Activated CD4-positive, alpha-beta T cell treated with anti-CD3 and anti-CD28 coated beads, Interleukin-2, amount 10 ng/mL, durations not matched to agents 24 days and 14 days (primary cell): ENCODE measurements around the gene SLC1A2. TPM values are rescaled to one million over a fixed set of nuclear protein-coding genes. Genes with fewer than 3 reads are reported as not detected.

Experiments
- DNase-seq: peaks from one replicate; pipeline ENCODE4 v3.0.0; 2022
- H3K27ac Mint-ChIP-seq: one replicate; pipeline ENCODE4 v1.8.0; 2022; ENCODE audit warnings: mild to moderate bottlenecking, mixed read lengths
- H3K27me3 Mint-ChIP-seq: one replicate; pipeline ENCODE4 v1.8.0; 2022; ENCODE audit warnings: mixed read lengths
- H3K36me3 Mint-ChIP-seq: one replicate; pipeline ENCODE4 v1.8.0; 2022; ENCODE audit warnings: low read depth, mild to moderate bottlenecking, mixed read lengths
- H3K4me1 Mint-ChIP-seq: one replicate; pipeline ENCODE4 v1.8.0; 2021; ENCODE audit warnings: mixed read lengths
- H3K4me3 Mint-ChIP-seq: one replicate; pipeline ENCODE4 v1.8.0; 2022; ENCODE audit warnings: mild to moderate bottlenecking, moderate library complexity, mixed read lengths
- H3K9me3 Mint-ChIP-seq: one replicate; pipeline ENCODE4 v1.8.0; 2021; ENCODE audit warnings: mixed read lengths
- intact Hi-C: fragments of 100-400 bp; cut with micrococcal nuclease; formaldehyde crosslinking; loops from one replicate; pipeline ENCODE4 v1.15.1; 2023
- total RNA-seq: library from RNA; stranded (reverse); gene quantifications from 2 replicates; pipeline ENCODE4 v1.2.3, GENCODE V29; 2022

Gene SLC1A2
- total RNA-seq, 1 donor from 2014 or later: not detected

- peak; percentile 71 for DNase-seq
- Mint-ChIP-seq H3K4me3 (peak overlapping the region; percentile 9), H3K9me3 (peaks cover 10% of the 10 kb centered on the region), H3K27ac (no peak overlapping the region), H3K36me3 (no peaks in the 10 kb centered on the region), H3K4me1 (peaks cover 14% of the 10 kb centered on the region), H3K27me3 (peaks cover 36% of the 10 kb centered on the region)
- intact Hi-C loops: loop anchor here (2.0 kb wide), 1 partner anchor 16 kb away; no protein-coding TSS in a partner anchor
Measured at GRCh38 chr11:35257281-35257680, 162.1 kb downstream of the SLC1A2 start.

GRCh38 chr11:35256296-35256695 lies 163.1 kb downstream of the SLC1A2 start:
- no peak for DNase-seq
- intact Hi-C loops: loop anchor here (2.0 kb wide), 1 partner anchor 17 kb away; no protein-coding TSS in a partner anchor
- Mint-ChIP-seq H3K27ac (no peak overlapping the region), H3K27me3 (peaks cover 28% of the 10 kb centered on the region), H3K9me3 (peaks cover 10% of the 10 kb centered on the region), H3K4me3 (no peak overlapping the region), H3K36me3 (no peaks in the 10 kb centered on the region), H3K4me1 (peaks cover 14% of the 10 kb centered on the region)

DNA sequence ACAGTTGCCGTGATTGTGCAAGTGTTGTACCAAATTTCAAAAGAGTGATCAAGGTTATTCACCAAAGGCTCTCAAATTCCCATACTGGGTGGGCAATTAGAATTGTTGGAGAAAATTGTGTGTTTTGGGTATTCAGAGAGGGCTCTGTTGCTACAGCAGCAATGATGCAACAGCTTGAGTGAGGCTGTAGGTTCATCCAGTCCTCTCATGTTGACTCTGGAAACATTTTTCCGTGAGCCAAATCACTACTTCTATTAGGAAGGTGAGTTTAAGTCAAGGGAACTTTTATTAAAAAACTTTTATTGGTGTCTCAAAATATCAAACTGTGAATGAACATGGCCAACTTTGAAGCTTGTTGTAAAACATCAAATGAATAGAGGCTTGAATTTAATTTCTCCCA lies 163.8 kb downstream of the SLC1A2 start:
- no peak for DNase-seq
- no peak overlapping the region for H3K4me3 Mint-ChIP-seq
- H3K27me3 Mint-ChIP-seq: peaks cover 23% of the 10 kb centered on the region
- H3K4me1 Mint-ChIP-seq: peaks cover 14% of the 10 kb centered on the region
- H3K27ac Mint-ChIP-seq: no peak overlapping the region
- peaks cover 10% of the 10 kb centered on the region for H3K9me3 Mint-ChIP-seq
- H3K36me3 Mint-ChIP-seq: no peaks in the 10 kb centered on the region
- intact Hi-C loops: no loop called here

DNA sequence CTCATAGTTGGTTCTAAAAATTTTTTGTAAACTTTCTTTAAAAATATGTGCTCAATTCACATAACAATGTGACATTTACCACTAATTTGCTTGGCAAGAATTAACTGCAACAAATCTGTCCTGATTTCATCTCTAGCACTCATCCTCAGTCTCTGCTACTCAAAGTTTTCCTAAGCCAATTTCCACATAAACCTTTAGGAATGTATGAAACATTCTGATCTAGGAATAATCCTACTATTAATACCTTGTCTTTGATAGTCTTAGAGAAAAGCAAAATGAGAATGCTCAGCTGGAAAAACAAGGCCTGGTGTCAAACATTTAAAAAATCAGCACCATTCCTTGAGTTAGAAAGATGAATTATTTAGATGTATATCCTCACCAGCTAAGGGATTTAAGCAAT lies 166.1 kb downstream of the SLC1A2 start:
- DNase-seq: no peak
- H3K4me3 Mint-ChIP-seq: no peak overlapping the region
- H3K4me1 Mint-ChIP-seq: peaks cover 14% of the 10 kb centered on the region
- H3K9me3 Mint-ChIP-seq: peaks cover 14% of the 10 kb centered on the region
- peaks cover 14% of the 10 kb centered on the region for H3K27me3 Mint-ChIP-seq
- intact Hi-C loops: no loop called here
- peaks cover 3% of the 10 kb centered on the region for H3K36me3 Mint-ChIP-seq
- no peak overlapping the region for H3K27ac Mint-ChIP-seq

GRCh38 chr11:35250621-35251020 lies 168.7 kb downstream of the SLC1A2 start:
- Mint-ChIP-seq H3K36me3 (peaks cover 3% of the 10 kb centered on the region), H3K27me3 (peaks cover 13% of the 10 kb centered on the region), H3K27ac (no peak overlapping the region), H3K4me3 (no peak overlapping the region), H3K9me3 (peaks cover 14% of the 10 kb centered on the region), H3K4me1 (peaks cover 12% of the 10 kb centered on the region)
- intact Hi-C loops: no loop called here
- DNase-seq: no peak

DNA sequence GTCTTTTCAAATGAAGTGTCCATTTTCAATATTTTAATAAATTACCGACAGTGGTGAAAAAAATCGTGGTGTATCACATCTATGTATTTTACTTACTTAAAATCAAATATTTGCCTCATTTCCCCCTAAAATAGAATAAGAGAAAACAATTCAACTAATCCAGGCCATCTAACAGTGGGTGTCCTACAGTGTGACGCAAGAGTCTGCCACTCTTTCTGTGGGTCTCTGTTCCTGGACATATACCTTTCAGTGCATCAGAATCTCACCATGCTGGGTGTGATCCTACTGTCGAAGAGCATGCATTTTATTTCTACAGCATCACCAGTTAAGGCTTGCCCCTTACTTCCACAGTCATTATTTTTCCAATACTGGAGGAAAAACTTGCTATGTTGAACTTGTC lies 169.2 kb downstream of the SLC1A2 start:
- no peak for DNase-seq
- Mint-ChIP-seq H3K27me3 (peaks cover 11% of the 10 kb centered on the region), H3K4me1 (peaks cover 12% of the 10 kb centered on the region), H3K36me3 (peaks cover 3% of the 10 kb centered on the region), H3K27ac (no peak overlapping the region), H3K9me3 (peaks cover 12% of the 10 kb centered on the region), H3K4me3 (no peak overlapping the region)
- intact Hi-C loops: no loop called here

GRCh38 chr11:35248558-35249323 lies 170.6 kb downstream of the SLC1A2 start:
- Mint-ChIP-seq H3K4me1 (peaks cover 12% of the 10 kb centered on the region), H3K27me3 (peaks cover 7% of the 10 kb centered on the region), H3K27ac (no peak overlapping the region), H3K4me3 (no peak overlapping the region), H3K9me3 (peaks cover 12% of the 10 kb centered on the region), H3K36me3 (peaks cover 7% of the 10 kb centered on the region)
- intact Hi-C loops: no loop called here
- no peak for DNase-seq

DNA sequence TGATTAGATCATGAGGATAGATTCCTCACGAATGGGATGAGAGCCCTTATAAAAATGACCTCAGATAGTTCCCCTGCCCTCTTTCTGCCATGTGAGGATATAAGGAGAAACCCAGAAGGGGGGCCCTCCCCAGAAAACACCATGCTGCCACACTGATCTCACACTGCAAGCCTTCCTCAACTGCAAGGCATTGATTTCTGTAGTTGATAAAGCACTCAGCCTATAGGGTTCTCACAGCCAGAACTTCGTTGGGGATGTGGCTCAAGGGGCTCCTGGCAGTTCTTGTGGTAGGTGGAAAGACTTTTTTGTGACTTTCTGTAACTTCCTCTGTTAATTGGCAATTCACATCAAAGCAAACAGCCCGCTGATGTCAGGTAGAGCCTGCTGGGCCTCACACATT lies 171.5 kb downstream of the SLC1A2 start:
- Mint-ChIP-seq H3K9me3 (peaks cover 12% of the 10 kb centered on the region), H3K36me3 (peaks cover 7% of the 10 kb centered on the region), H3K4me3 (no peak overlapping the region), H3K27me3 (peaks cover 5% of the 10 kb centered on the region), H3K4me1 (peaks cover 15% of the 10 kb centered on the region), H3K27ac (no peak overlapping the region)
- DNase-seq: no peak
- intact Hi-C loops: no loop called here

DNA sequence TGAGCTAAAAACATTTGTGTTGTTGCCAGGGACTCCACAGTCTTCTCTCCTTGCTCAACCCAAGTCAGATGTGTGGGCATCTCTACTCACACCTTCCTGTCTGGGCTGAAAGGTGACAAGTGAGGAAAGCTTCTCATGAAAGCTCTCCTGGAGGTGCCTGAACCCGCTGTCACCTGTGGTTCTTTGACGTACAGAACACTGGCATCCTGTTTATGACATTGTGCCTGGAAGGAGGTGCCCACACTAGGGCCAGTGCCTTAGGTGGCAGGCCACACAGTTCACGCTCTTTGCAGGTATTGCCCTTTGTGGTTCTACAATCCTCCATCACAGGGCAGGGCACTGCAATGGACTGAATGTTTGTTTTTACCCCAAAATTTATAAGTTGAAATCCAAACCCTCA lies 171.9 kb downstream of the SLC1A2 start:
- DNase-seq: peak; percentile 67
- Mint-ChIP-seq H3K27ac (no peak overlapping the region), H3K36me3 (peaks cover 7% of the 10 kb centered on the region), H3K4me3 (no peak overlapping the region), H3K4me1 (peaks cover 19% of the 10 kb centered on the region), H3K27me3 (peaks cover 4% of the 10 kb centered on the region), H3K9me3 (peaks cover 12% of the 10 kb centered on the region)
- intact Hi-C loops: no loop called here

GRCh38 chr11:35246745-35247144 lies 172.6 kb downstream of the SLC1A2 start:
- Mint-ChIP-seq H3K36me3 (peaks cover 7% of the 10 kb centered on the region), H3K9me3 (peaks cover 12% of the 10 kb centered on the region), H3K27ac (no peak overlapping the region), H3K4me3 (no peak overlapping the region), H3K4me1 (peaks cover 24% of the 10 kb centered on the region), H3K27me3 (peaks cover 2% of the 10 kb centered on the region)
- intact Hi-C loops: no loop called here
- DNase-seq: no peak

DNA sequence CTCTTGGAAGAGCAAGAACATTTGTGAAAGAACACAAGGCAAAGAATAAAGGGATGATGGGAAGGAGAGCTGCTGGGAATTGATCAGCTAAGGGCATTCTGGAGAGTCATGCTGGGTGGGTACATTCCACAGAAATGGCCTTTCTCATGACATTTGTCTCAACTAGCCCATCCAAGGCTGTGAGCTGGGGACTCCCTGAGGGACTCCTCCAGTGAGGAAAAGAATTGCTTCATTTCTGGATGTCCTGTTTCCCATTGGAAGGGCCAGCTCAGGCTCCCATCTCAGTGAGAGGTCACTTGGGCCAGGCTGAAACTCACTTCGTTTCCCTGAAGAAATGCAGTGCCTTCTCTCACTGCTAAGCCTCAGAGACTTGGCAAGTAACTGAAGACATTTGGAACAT lies 173.6 kb downstream of the SLC1A2 start:
- Mint-ChIP-seq H3K9me3 (peaks cover 12% of the 10 kb centered on the region), H3K27me3 (no peaks in the 10 kb centered on the region), H3K36me3 (peaks cover 7% of the 10 kb centered on the region), H3K4me3 (no peak overlapping the region), H3K27ac (no peak overlapping the region), H3K4me1 (peaks cover 29% of the 10 kb centered on the region)
- DNase-seq: no peak
- intact Hi-C loops: no loop called here

GRCh38 chr11:35245056-35245455 lies 174.3 kb downstream of the SLC1A2 start:
- peaks cover 2% of the 10 kb centered on the region for H3K27me3 Mint-ChIP-seq
- intact Hi-C loops: no loop called here
- peaks cover 12% of the 10 kb centered on the region for H3K9me3 Mint-ChIP-seq
- H3K27ac Mint-ChIP-seq: no peak overlapping the region
- DNase-seq: no peak
- peaks cover 31% of the 10 kb centered on the region for H3K4me1 Mint-ChIP-seq
- no peak overlapping the region for H3K4me3 Mint-ChIP-seq
- H3K36me3 Mint-ChIP-seq: peaks cover 7% of the 10 kb centered on the region

DNA sequence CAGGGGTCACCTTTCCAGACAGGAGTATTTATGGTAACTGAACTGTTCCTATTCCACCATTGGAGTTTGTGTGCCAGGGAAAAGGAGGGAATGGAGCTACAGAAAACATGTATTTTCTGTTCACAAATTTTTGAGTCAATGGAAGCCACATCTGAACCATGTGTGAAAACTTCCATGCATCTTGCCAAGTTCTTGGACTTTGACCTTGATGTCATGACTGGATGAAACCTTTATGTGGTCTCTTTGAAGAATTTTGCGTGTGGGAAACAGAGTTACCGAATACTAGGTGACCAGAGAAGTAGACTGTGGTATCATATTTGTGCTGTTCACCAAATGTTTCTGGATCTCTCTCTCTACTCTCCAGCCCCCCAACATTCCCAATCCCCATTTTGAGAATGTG lies 175.6 kb downstream of the SLC1A2 start:
- peaks cover 36% of the 10 kb centered on the region for H3K4me1 Mint-ChIP-seq
- H3K27me3 Mint-ChIP-seq: peaks cover 7% of the 10 kb centered on the region
- peaks cover 7% of the 10 kb centered on the region for H3K9me3 Mint-ChIP-seq
- H3K4me3 Mint-ChIP-seq: no peak overlapping the region
- peaks cover 5% of the 10 kb centered on the region for H3K36me3 Mint-ChIP-seq
- DNase-seq: no peak
- intact Hi-C loops: no loop called here
- no peak overlapping the region for H3K27ac Mint-ChIP-seq

- H3K4me3 Mint-ChIP-seq: no peak overlapping the region
- peaks cover 42% of the 10 kb centered on the region for H3K4me1 Mint-ChIP-seq
- peaks cover 10% of the 10 kb centered on the region for H3K9me3 Mint-ChIP-seq
- DNase-seq: no peak
- H3K27ac Mint-ChIP-seq: no peak overlapping the region
- intact Hi-C loops: no loop called here
- peaks cover 7% of the 10 kb centered on the region for H3K27me3 Mint-ChIP-seq
- H3K36me3 Mint-ChIP-seq: peaks cover 5% of the 10 kb centered on the region
Measured at GRCh38 chr11:35242412-35243242, 176.7 kb downstream of the SLC1A2 start.
